Neural progenitor cell (in vitro differentiated cells): ENCODE results near the gene TAF11.

ENCODE experiments used
- CTCF ChIP-seq: fragments of 200-600 bp; sonication (generic); IDR thresholded peaks from 2 replicates; pipeline ENCODE4 v1.5.1; 2017; ENCODE audit warnings: antibody characterized with exemption, mild to moderate bottlenecking
- EZH2 ChIP-seq: fragments of 200-600 bp; sonication (generic); IDR thresholded peaks from 2 replicates; pipeline ENCODE4 v1.6.1; 2017; ENCODE audit warnings: antibody characterized with exemption, mild to moderate bottlenecking, moderate library complexity
- EZH2phosphoT487 ChIP-seq: fragments of 200-600 bp; sonication (generic); IDR thresholded peaks from 2 replicates; pipeline ENCODE4 v1.6.1; 2017; ENCODE audit warnings: antibody characterized with exemption

GRCh38 chr6:34871853-34872252 lies 16.0 kb downstream of the TAF11 start:
- TF ChIP-seq CTCF (no peak), EZH2 (no peak), EZH2phosphoT487 (no peak)
